Activated CD4-positive, alpha-beta memory T cell treated with anti-CD3 and anti-CD28 coated beads for 36 hours (primary cell): ENCODE data around the gene CHRNB1. TPM values are rescaled to one million over a fixed set of nuclear protein-coding genes. Genes with fewer than 3 reads are reported as not detected.
"Not testable (repeated sequence)": the region's sequence is repeated elsewhere in the genome, so short reads cannot be mapped to it uniquely, and the experiment has no call there.

Experiments
- CTCF ChIA-PET: fragments of 350-600 bp; sonication (Branson Sonifier 250); formaldehyde crosslinking; loops from one replicate; lab custom pipeline; 2021; ENCODE audit warnings: antibody characterized with exemption, inconsistent platforms; lab: Charles Lee
- POLR2A ChIA-PET: fragments of 350-600 bp; sonication (Branson Sonifier 250); formaldehyde crosslinking; loops from one replicate; lab custom pipeline; 2021; ENCODE audit warnings: antibody characterized with exemption; lab: Charles Lee
- DNase-seq: peaks from one replicate; pipeline ENCODE4 v3.0.0-alpha.2; 2020
- H3K27ac Mint-ChIP-seq: one replicate; pipeline ENCODE4 v1.8.0; 2021; ENCODE audit warnings: mixed read lengths
- H3K27me3 Mint-ChIP-seq: one replicate; pipeline ENCODE4 v1.8.0; 2021; ENCODE audit warnings: mixed read lengths
- H3K36me3 Mint-ChIP-seq: one replicate; pipeline ENCODE4 v1.8.0; 2021; ENCODE audit warnings: mixed read lengths
- H3K4me1 Mint-ChIP-seq: one replicate; pipeline ENCODE4 v1.8.0; 2021; ENCODE audit warnings: low read depth, mixed read lengths
- H3K4me3 Mint-ChIP-seq: one replicate; pipeline ENCODE4 v1.8.0; 2021; ENCODE audit warnings: mild to moderate bottlenecking, mixed read lengths
- H3K9me3 Mint-ChIP-seq: one replicate; pipeline ENCODE4 v1.8.0; 2021; ENCODE audit warnings: mixed read lengths
- intact Hi-C: fragments of 100-400 bp; cut with micrococcal nuclease; formaldehyde crosslinking; loops from one replicate; pipeline ENCODE4 v1.15.1; 2023
- total RNA-seq, 2 experiments: library from RNA; stranded (reverse); gene quantifications; one replicate each; pipeline ENCODE4 v1.2.3, GENCODE V29; 2021

CHRNB1 gene
- total RNA-seq, 2 experiments from 2014 or later = 7.7 to 8.5 TPM

DNA sequence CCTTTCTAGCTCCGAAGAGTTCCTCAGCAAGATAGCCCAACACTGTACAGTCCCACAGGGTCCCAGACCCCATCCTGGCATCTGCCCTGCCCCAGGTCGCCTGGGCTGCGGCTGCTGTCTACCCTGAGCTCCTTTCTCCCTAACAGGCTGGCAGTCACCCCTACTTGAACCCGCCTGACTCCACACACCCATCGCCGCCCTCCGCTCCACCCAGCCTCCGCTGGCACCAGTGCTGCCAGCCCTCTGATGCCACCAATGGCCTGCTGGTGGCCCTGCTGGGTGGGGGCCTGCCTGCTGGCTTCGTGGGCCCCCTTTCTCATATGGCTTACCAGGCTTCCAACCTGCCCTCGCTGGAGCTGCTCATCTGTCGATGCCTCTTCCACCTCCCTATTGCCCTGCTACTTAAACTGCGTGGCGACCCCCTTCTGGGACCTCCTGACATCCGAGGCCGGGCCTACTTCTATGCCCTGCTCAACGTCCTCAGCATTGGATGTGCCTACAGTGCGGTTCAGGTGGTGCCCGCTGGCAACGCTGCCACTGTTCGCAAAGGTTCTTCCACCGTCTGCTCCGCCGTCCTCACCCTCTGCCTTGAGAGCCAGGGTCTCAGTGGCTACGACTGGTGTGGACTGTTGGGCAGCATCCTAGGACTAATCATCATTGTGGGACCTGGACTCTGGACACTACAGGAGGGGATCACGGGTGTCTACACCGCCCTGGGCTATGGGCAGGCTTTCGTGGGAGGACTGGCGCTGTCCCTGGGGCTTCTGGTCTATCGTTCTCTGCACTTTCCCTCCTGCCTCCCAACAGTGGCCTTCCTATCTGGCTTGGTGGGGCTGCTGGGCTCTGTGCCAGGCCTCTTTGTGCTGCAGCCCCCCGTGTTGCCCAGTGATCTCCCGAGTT is 37.2 kb downstream of the CHRNB1 start:
- Mint-ChIP-seq H3K36me3 (peaks cover 20% of the 10 kb centered on the region), H3K4me1 (peaks cover 66% of the 10 kb centered on the region), H3K27ac (peak overlapping the region; percentile 100), H3K4me3 (peak overlapping the region; percentile 18)
- H3K9me3 Mint-ChIP-seq, H3K27me3 Mint-ChIP-seq, POLR2A ChIA-PET, DNase-seq: not testable (repeated sequence)
- intact Hi-C loops = loop anchor here (5.0 kb wide), 2 partner anchors 130 to 205 kb away; partner anchors contain the start of genes KCTD11, TP53 and WRAP53
- CTCF ChIA-PET = interaction anchor here (5.5 kb wide), 1 partner anchor 46 kb away, joined by 50 read pairs; the partner anchor contains the start of gene TMEM102

DNA sequence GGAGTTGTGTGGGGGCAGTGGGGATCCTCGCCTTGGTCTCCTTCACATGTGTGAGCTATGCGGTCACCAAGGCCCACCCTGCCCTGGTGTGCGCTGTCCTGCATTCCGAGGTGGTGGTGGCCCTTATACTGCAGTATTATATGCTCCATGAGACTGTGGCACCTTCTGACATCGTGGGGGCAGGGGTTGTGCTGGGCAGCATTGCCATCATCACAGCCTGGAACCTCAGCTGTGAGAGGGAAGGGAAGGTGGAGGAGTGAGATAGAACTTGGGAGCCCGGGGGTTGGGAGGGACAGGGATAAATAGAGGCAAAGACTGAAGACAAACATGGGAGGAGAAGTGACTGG is 37.9 kb downstream of the CHRNB1 start:
- H3K4me1 Mint-ChIP-seq = peaks cover 66% of the 10 kb centered on the region
- ChIA-PET POLR2A (interaction anchor here (3.0 to 4.7 kb wide), 2 partner anchors 47 to 204 kb away, joined by 19 to 25 read pairs; partner anchors contain the start of genes TMEM102 and TP53), CTCF (interaction anchor here (5.5 kb wide), 1 partner anchor 46 kb away, joined by 50 read pairs; the partner anchor contains the start of gene TMEM102)
- H3K27me3 Mint-ChIP-seq, H3K9me3 Mint-ChIP-seq, DNase-seq: not testable (repeated sequence)
- peaks cover 26% of the 10 kb centered on the region for H3K36me3 Mint-ChIP-seq
- intact Hi-C loops = loop anchor here (1.0 to 5.0 kb wide), 3 partner anchors 130 to 243 kb away; partner anchors contain the start of genes KCTD11, PHF23, TP53 and WRAP53
- H3K27ac Mint-ChIP-seq = peak overlapping the region; percentile 100
- H3K4me3 Mint-ChIP-seq = peak overlapping the region; percentile 98

GRCh38 chr17:7483255-7484066 is 38.6 kb downstream of the CHRNB1 start:
- ChIA-PET POLR2A (interaction anchor here (0.9 to 4.7 kb wide), 16 partner anchors 22 to 203 kb away, joined by 3 to 25 read pairs (median 4); partner anchors contain the start of genes MPDU1, PLSCR3, SENP3 and TMEM102), CTCF (interaction anchor here (5.5 kb wide), 1 partner anchor 47 kb away, joined by 50 read pairs; the partner anchor contains the start of gene TMEM102)
- H3K27ac Mint-ChIP-seq = peak overlapping the region; percentile 100
- H3K27me3 Mint-ChIP-seq = no peaks in the 10 kb centered on the region
- H3K4me3 Mint-ChIP-seq = peak overlapping the region; percentile 98
- peaks cover 64% of the 10 kb centered on the region for H3K4me1 Mint-ChIP-seq
- peak; percentile 96 for DNase-seq
- intact Hi-C loops = loop anchor here (1.0 to 5.0 kb wide), 12 partner anchors 28 to 352 kb away; partner anchors contain the start of genes EIF5A, KCTD11, NEURL4 and PHF23
- H3K36me3 Mint-ChIP-seq = peaks cover 28% of the 10 kb centered on the region
- no peaks in the 10 kb centered on the region for H3K9me3 Mint-ChIP-seq

- H3K27ac Mint-ChIP-seq = peak within 1 kb of the TSS; percentile 100
- no peaks in the 10 kb centered on the region for H3K9me3 Mint-ChIP-seq
- peaks cover 32% of the 10 kb centered on the region for H3K36me3 Mint-ChIP-seq
- H3K27me3 Mint-ChIP-seq = no peaks in the 10 kb centered on the region
- H3K4me1 Mint-ChIP-seq = peaks cover 69% of the 10 kb centered on the region
- intact Hi-C loops = loop anchor here (1.0 to 5.0 kb wide), 11 partner anchors 29 to 351 kb away; partner anchors contain the start of genes EIF5A, KCTD11, NEURL4 and SENP3
- CTCF ChIA-PET = interaction anchor here (0.7 to 5.5 kb wide), 3 partner anchors 48 to 76 kb away, joined by 3 to 50 read pairs (median 5); partner anchors contain the start of genes TMEM102 and TNFSF12
- peak within 1 kb of the TSS; percentile 98 for H3K4me3 Mint-ChIP-seq
- peak; percentile 97 for DNase-seq
- POLR2A ChIA-PET = interaction anchor here (0.6 to 4.7 kb wide), 22 partner anchors 8 to 410 kb away, joined by 3 to 25 read pairs (median 4); partner anchors contain the start of genes MPDU1, NEURL4, PLSCR3 and SENP3
These were observed 39.4 kb downstream of the CHRNB1 start, which contains the start of gene POLR2A for GRCh38 chr17:7484067-7484918. POLR2A (plus strand) TSS chr17:7484366.

- peaks cover 31% of the 10 kb centered on the region for H3K36me3 Mint-ChIP-seq
- no peak for DNase-seq
- POLR2A ChIA-PET = interaction anchor here (0.6 to 4.7 kb wide), 18 partner anchors 9 to 410 kb away, joined by 3 to 25 read pairs (median 4); partner anchors contain the start of genes MPDU1, NEURL4, PLSCR3 and SOX15
- H3K4me3 Mint-ChIP-seq = peak overlapping the region; percentile 98
- no peaks in the 10 kb centered on the region for H3K9me3 Mint-ChIP-seq
- peak overlapping the region; percentile 100 for H3K27ac Mint-ChIP-seq
- H3K4me1 Mint-ChIP-seq = peaks cover 72% of the 10 kb centered on the region
- intact Hi-C loops = loop anchor here (1.0 to 5.0 kb wide), 11 partner anchors 30 to 350 kb away; partner anchors contain the start of genes EIF5A, KCTD11, NEURL4 and SENP3
- CTCF ChIA-PET = interaction anchor here (0.7 to 5.5 kb wide), 5 partner anchors 30 to 76 kb away, joined by 3 to 50 read pairs (median 5); partner anchors contain the start of genes TMEM102 and TNFSF12
- H3K27me3 Mint-ChIP-seq = no peaks in the 10 kb centered on the region
These were observed 40.1 kb downstream of the CHRNB1 start for GRCh38 chr17:7484919-7485377.

- H3K4me3 Mint-ChIP-seq = peak overlapping the region; percentile 98
- ChIA-PET CTCF (interaction anchor here (0.6 to 5.5 kb wide), 8 partner anchors 29 to 131 kb away, joined by 3 to 50 read pairs (median 4); partner anchors contain the start of genes MPDU1, TMEM102, TNFSF12 and TNFSF13), POLR2A (interaction anchor here (0.9 to 4.7 kb wide), 8 partner anchors 10 to 88 kb away, joined by 3 to 25 read pairs (median 4); partner anchors contain the start of gene TMEM102)
- H3K27ac Mint-ChIP-seq = peak overlapping the region; percentile 76
- H3K4me1 Mint-ChIP-seq = peaks cover 70% of the 10 kb centered on the region
- intact Hi-C loops = no loop called here
- H3K9me3 Mint-ChIP-seq = no peaks in the 10 kb centered on the region
- DNase-seq = no peak
- H3K27me3 Mint-ChIP-seq = no peaks in the 10 kb centered on the region
- peaks cover 35% of the 10 kb centered on the region for H3K36me3 Mint-ChIP-seq
These were observed 41.3 kb downstream of the CHRNB1 start for GRCh38 chr17:7486181-7486580.

- H3K9me3 Mint-ChIP-seq = no peaks in the 10 kb centered on the region
- H3K4me3 Mint-ChIP-seq = no peak overlapping the region
- H3K27ac Mint-ChIP-seq = no peak overlapping the region
- intact Hi-C loops = no loop called here
- peaks cover 42% of the 10 kb centered on the region for H3K36me3 Mint-ChIP-seq
- CTCF ChIA-PET = interaction anchor here (0.7 to 1.3 kb wide), 5 partner anchors 23 to 329 kb away, joined by 3 to 5 read pairs (median 4); partner anchors contain the start of gene TMEM95
- H3K4me1 Mint-ChIP-seq = peaks cover 67% of the 10 kb centered on the region
- no peaks in the 10 kb centered on the region for H3K27me3 Mint-ChIP-seq
- POLR2A ChIA-PET = no interaction called here
- DNase-seq = no peak
These were observed 45.3 kb downstream of the CHRNB1 start for GRCh38 chr17:7490144-7490543.

GRCh38 chr17:7491583-7491982 is 46.7 kb downstream of the CHRNB1 start:
- Mint-ChIP-seq H3K36me3 (peaks cover 44% of the 10 kb centered on the region), H3K9me3 (no peaks in the 10 kb centered on the region), H3K27ac (peak overlapping the region; percentile 35), H3K4me3 (no peak overlapping the region), H3K4me1 (peaks cover 58% of the 10 kb centered on the region), H3K27me3 (no peaks in the 10 kb centered on the region)
- CTCF ChIA-PET = interaction anchor here (1.1 to 1.3 kb wide), 2 partner anchors 21 to 24 kb away, joined by 4 to 5 read pairs; no protein-coding TSS in a partner anchor
- POLR2A ChIA-PET = no interaction called here
- intact Hi-C loops = no loop called here
- DNase-seq = no peak

GRCh38 chr17:7493941-7494340 is 49.1 kb downstream of the CHRNB1 start:
- intact Hi-C loops = no loop called here

More at GRCh38 chr17:7493941-7494340, 49.1 kb downstream of the CHRNB1 start:
- Mint-ChIP-seq H3K9me3 (no peaks in the 10 kb centered on the region), H3K4me3 (no peak overlapping the region), H3K27ac (no peak overlapping the region), H3K4me1 (peaks cover 37% of the 10 kb centered on the region), H3K27me3 (no peaks in the 10 kb centered on the region), H3K36me3 (peaks cover 48% of the 10 kb centered on the region)
- ChIA-PET POLR2A (no interaction called here), CTCF (interaction anchor here (1.2 kb wide), 1 partner anchor 58 kb away, joined by 4 read pairs; no protein-coding TSS in a partner anchor)
- no peak for DNase-seq
